Ramos (cell line): ENCODE measurements around the gene PTPRH.

Experiments
- in situ Hi-C: fragments of 300-500 bp; cut with MboI; formaldehyde crosslinking; loops from one replicate; pipeline ENCODE4 v1.14.3; 2022; ENCODE audit warnings: low sequenced_read_pairs; ENCODE audit not compliant: unreplicated experiment

The PTPRH gene

DNA sequence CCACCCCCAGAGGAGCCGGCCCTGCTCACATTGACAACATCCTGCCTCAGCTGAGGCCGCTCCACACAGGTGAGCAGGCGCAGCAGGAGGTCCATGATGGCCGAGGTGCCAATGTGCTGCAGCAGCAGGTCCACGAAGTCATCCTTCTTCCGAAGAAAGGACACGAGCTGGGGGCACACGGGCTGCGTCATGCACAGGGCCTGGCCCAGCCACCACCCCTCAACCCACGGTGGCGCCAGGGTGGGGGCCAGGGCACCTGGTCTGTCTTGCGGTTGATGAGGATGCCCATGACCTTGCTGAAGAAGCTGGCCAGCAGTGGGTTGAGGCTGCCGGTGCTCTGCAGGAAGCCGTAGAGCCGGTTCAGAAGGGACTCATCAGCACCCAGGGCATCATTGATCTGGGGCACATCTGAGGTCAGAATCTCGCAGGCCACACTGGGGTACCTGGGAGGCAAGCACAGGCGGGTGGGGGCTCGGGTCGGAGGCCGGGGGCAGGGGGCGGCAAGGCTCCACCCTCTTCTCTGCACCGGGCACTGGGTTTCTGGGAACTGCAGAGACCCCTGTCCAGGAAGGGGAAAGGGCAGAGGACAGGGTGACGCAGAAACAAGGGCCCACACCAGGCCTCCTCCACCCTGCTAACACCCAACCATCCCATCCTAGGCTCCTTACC, 36.1 kb upstream of the PTPRH start:
- in situ Hi-C loops, result no loop called here

DNA sequence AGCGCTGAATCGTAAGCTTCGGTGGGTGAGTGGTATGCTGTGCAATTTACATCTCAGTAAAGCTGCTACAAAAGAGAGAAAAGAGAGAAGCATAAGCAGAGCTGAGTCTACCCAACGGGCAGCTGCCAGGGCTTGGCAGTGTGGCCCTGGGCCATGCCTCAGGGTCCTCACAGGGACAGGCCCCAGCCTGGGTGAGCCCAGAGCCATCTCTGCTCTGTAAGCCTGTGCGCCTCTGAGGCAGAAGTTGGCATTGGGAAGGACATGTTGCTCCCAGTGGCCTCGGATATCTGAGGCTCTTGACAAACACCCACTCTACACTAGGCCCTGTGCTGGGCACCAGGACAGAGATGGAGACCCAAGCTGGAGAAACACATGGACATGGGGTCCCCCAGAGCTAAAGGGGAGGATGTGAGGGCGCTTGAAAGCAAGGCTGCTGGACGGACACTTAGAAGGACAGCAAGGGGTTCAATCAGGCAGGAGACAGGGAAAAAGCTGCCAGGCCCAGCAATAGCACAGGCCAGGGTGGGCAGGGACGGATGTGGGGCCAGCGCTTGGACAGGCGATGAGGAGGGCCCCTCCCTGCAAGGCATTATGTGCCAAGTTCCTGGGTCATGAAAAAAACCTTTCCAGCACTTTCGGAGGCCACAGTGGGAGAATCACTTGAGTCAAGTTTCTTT, 34.8 kb upstream of the PTPRH start:
- in situ Hi-C loops, result no loop called here

DNA sequence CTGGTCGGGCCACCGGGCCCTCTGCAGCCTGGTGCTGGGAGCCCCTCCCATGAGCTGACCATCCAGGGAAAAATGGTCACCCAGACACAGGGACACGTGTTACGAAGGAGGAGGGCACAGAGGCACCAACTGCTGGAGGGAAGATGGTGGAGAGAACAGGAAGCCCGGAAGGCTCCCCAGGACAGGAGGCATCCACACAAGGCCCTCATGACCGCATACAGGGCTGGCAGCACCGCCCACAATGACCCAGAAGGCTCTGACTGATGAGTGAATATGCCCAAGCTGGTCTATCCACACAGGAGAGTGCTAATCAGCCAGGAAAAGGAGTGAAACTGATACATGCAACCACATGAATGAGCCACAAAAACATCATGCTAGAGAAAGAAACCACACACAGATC, 33.2 kb upstream of the PTPRH start:
- in situ Hi-C loops, result no loop called here

DNA sequence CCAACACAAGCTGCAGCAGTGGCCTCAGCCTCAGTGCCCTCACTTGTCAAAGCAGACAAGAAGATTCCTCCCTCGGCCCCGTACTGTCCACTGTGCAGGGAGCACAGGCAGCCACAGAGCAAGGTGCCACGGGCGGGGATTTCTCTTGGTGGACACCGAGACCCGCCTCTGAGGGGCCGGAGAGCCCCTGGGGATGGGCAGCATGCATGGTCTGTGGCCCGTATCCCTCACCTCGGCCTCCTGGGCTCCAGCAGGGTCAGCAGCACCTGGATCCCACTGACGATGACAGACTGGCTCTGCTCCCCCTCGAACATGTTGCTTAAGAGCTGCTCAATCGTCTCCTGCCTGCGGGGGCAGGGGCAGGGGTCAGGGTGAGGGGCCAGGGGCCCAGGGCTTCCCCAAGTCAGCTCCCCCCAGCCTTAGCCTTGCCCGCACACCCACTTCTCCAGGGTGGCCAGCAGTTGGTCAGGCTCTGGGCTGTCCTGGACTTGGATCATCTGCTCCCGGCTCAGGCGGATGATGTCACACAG, 32.7 kb upstream of the PTPRH start:
- in situ Hi-C loops, result no loop called here

DNA sequence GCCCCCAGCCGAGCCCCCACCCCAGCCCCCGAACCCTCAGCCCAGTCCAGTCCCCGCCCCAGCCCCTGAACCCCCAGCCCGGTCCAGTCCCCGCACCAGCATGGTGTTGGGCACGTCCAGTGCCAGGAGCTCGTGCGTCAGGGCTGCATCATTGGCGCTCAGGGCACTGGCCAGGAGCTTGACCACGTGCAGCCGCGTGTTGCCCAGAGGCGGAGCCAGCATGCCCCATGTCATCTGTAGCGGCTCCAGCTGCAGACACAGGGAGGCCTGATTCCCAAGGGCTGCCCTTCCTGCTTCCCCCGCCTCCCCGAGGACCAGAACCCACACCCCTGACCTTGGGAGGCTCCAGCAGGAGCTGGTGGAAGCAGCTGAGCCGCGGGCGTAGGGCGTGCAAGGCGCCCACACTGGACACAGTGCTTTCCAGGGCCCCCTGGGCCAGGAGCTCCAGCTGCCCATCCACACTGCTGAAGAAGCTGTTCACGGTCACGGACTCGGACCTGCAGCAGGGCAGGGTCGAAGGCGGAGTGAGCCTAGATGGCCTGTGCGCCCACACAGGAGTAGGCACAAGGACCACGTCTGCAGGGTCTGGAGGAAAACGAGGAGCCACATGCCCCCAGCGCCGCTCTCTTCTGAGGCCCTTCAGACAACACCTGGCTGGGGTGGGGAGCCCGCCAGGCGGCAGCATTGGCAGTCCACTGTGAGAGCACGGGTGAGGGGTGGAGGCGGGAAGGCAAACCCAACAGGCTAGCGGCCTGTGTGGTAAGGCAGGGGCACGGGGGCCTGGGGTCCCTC, 32.0 kb upstream of the PTPRH start:
- in situ Hi-C loops, result no loop called here

DNA sequence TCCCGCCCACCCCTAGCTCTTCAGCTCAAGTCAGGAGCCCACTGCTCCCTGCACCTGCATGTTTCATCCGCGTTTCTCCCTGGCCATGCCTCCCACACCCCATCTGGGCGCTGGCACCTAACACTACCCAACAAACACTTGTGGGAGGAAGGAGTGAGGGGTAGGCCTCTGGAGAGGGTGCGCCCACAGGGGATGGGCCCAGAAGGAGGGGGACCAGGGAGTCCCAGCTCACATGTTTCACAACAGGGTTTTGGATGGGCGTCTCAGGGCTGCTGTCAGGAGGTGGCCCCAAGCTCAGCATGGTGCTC, 31.4 kb upstream of the PTPRH start:
- in situ Hi-C loops, result no loop called here

DNA sequence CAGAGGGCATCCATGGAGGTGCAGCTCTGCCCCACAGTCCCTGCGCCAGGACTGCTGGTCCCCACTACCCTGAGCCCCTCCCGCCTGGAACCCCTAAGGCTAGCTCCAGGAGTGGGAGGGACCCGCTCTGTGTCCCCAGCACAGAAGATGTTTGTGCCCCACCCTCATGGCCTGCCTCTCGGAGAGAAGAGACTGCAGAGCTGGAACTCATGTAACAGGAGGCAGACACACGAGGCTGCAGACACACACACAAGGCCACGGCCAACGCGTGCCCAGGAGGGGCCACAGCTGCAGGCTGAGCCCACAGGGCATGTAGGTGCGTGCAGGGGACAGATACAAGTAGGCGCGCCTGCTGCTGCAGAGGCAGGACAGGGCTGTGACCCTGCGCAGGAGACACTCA, 29.7 kb upstream of the PTPRH start:
- in situ Hi-C loops, result no loop called here

DNA sequence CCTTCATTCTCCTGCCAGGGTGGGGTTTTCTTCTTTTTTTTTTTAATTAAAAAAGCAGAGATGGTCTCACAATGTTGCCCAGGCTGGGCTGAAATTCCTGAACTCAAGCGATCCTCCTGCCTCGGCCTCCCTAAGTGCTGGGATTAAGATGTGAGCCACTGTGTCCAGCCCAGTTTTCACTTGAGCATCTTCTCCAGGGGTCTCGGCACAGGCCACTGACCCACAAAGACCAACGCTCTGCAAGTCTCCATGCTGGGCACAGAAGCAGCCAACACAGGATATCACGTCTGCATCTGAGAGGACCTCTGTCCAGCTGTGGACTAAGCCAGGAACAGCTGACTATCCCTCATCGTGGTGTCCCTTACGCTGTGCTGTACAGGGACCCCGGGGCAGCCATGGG, 28.7 kb upstream of the PTPRH start:
- in situ Hi-C loops, result no loop called here

DNA sequence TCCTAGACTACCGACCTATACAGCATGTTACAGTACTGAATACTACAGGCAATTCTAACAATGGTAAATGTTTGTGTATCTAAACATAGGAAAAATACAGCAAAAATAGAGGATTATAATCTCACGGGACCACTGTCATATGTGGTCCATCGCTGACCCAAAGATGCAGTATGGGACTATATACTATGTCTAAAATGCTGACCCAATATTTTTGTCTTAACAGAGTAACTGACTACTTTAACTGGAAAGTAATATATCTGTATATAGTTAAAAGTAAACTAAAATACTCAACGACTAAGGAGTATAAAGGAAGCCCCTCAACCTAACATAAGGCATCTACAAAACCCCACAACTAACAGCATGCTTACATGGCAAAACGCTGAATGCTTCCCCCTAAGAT, 23.7 kb upstream of the PTPRH start:
- in situ Hi-C loops, result no loop called here

DNA sequence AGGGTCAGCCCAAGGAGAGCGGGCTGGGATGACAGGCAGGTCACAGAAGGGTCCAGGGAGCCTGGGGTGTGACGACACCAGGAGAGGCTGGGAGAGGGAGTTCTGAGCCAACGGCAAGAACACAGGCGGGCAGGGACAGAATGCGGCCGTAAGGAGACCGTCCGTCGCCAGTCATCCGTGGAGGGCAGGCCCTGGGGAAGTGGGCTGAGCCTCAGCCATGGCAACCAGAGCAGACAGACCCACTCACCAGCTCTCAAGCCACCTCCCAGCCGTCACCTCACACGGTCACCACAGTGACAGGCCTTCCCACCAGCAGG, 22.9 kb upstream of the PTPRH start:
- in situ Hi-C loops, result no loop called here

DNA sequence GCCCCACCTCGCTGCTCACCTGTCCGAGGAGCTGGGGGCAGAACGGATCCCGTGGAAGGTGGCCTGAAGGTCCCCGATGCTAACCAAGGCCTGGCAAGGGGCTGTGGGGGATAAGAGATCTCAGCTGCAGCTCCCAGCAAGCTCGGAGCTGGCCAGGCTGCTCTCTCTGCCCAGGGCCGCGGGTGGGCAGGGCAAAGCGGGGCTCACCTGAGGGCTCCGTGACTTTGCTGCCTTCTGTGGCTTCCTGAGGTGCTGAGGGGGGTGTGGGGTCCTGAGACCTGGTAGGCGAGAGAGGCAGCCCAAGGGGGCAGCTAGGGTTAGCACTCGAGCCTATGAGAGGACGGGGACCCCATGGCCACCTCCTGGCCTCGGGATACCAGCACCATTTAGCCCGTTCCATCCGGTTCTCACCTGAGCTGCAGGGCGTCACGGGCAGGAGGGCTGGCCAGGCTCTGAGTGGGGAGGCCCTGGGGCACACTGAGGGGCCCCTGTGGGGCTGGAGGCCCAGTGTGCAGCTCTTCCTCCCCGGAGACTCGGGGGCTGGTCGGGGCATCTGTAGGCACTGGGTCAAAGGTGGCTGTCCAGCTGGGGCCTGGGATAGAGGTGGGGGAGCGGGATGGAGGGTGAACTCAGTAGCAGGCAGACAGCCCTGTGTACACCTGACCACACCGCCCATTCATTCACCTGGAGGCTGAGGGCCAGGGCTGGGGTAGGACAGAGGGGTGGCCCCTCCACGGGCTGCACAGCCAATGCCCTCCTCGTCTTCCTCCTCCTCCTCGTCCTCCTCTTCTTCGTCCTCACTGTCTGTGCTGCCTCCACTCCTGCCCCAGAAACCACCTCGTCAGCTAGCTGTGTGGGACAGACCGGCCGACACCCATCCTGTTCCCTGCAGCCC, 22.3 kb upstream of the PTPRH start:
- in situ Hi-C loops, result no loop called here

DNA sequence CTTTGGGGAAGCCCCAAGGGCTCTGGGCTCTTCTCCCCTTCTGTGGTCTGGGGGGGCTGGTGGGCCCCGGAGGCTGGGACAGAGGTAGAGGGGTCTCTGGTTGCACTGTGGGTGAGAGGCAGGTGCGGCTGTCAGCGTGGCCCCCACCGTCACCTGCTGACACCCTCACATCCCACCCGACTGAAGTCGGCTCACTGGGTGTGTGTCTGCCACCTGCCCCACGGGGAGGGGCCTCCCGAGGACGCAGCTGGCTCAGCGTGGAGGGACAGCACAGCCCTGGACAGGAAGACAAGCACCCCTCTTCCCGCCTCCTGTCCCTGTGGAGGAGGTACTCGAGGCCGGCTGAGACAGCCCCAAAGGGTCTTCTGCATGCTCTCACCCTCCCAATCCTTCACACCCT, 21.5 kb upstream of the PTPRH start:
- in situ Hi-C loops, result no loop called here

DNA sequence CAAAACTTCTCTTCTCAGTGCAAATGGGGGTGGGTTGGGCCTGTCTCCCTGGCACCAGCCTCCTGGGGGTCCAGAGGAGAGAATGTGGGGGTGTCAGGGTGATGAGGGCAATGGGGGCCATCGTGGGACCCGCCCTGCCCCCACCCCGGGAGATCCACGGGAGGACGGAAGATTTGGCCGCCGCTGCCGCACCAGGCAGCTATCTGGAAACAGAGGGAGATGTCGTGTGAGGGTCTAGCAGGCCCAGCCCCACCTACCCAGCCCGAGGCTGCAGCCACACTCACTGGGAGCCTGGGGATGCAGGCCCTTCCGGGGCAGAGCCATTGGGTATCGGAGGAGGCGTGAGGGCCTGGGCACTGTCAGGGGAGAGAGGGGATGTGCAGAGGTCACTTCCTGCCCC, 21.0 kb upstream of the PTPRH start:
- in situ Hi-C loops, result no loop called here

DNA sequence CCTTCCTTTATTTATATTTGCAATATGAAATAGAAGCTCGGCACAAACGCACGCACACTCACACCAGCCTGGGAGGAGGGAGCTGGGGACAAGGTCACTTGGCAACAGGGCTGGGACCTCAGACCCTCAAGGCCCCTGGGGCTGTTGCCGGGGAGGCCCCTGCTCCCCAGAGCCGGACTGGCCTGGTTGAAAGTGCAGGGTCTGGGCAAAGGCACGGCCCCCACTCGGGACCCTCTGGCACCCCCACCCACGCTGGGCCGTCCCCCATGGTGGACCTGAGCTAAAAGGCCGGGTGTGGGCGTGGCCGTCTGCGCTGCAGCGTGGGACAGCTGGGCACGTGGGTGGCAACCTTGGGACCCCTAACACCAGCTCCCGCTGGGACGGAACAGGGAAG, 20.5 kb upstream of the PTPRH start:
- in situ Hi-C loops, result no loop called here

DNA sequence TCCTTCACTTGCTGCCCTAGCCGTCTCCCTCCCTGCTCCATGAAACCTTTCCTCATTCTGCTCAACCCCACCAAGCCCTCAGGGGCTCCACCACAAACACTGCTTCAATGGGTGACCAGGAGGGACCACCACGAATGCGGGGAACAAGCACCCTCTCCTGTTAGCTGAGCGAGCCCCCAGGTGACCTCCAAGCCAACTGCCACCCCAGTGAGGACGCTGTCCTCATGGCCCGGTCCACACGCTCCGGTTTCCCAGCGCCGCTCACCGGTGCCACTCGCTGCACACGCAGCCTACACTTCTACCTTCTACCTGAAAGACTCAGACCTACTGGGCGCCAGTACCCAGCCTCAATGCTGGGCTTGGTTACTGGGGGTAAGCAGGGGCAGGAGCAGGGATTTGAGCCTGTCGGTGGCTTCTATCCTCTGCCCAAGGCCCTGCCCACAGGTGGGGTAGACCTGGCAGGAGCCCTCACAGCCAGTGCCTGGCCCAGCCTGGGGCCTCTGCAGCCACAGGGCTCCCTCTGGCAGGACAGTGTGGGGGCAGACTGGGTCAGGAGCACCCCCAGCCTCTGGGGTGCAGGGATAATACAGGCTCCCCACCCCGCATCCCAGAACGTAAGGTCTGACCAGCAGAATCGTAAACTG, 20.0 kb upstream of the PTPRH start:
- in situ Hi-C loops, result no loop called here

DNA sequence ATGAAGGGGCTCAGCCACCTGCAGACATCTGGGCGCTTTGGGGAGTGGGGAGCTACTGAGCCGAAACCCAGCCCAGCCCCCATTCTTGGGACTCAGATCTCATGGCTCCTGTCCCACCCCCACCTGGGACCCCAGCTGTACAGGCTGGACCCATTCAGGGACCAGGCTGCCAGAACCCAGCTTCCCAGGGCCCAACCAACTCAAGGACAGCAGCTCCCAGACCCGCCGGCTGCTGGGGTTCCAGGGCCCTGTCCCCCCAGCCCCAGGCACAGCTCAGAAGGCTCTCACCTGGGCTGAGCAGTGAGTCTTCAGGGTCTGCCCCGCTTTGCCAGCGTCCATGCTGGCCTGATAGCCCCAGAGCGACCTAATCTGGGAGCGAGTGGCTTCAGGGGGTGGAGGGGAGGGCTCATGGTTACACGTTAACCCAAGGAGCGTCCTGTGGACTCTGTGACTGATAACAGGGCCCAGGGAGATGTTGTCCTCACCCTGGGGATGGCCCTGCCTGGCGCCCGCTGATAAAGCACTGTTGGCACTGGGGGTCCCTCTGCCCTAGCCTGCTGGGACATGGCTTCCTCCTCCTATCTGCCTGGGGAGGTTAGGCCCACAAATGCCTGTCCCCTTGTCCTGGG, 19.2 kb upstream of the PTPRH start, which contains the start of gene TMEM86B:
TSS of gene TMEM86B (minus strand) at position 361 of the 629 bp plus-strand sequence. CDS start at position 339, 22 bp downstream.
- in situ Hi-C loops, result no loop called here

DNA sequence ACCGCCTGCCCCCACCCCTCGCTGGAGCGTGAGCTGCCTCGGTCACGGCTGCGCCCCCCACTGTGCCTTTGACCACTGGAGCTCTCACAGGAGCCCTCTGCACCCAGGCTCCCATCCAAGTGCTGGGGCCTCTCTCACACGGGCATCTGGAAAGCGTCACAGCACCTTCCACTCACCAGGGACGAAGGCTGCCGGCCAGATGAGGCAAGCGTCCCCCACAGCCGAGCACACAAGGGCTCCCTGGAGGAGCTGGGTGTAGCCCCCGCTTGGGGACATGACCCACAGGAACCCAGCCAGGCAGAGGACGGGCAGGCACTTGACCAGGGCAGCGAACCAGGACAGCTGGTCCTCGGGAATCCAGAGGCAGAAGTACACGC, 18.7 kb upstream of the PTPRH start:
- in situ Hi-C loops, result no loop called here

DNA sequence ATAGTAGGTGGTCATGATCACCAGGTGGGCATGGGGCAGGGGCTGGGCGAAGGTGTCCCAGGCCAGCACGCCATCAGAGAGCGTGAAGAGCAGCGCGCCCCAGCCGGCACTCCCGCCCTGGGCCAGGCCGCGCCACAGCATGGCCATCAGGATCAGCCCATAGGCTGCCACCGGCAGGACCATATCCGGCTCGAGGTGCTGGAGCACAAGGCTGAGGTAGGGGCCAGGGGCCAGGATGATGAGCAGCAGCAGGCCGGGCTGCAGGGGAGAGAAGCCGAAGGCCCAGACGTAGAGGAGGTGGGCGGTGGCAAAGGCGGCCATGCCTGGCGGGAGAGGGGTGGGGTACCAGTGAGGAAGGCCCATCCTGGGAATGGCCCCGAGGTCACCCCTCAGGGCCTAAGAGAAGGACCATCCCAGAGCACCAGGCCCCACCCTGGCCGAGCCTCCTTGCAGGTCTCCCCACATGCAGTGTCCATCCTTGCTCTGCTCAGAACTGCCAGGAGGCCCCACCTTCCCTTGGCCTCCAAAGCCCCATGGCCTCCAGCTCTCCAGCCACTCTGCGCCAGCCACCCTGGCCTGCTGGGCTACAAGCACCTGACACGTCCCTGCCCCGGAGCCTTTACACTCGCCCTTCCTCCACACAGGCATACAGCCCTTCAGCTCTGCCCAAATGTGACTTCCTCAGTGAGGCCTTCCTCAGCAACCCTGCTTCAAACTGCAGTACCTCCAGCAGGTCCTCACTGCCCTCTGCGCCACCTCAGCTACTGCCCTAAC, 18.1 kb upstream of the PTPRH start:
- in situ Hi-C loops, result no loop called here

DNA sequence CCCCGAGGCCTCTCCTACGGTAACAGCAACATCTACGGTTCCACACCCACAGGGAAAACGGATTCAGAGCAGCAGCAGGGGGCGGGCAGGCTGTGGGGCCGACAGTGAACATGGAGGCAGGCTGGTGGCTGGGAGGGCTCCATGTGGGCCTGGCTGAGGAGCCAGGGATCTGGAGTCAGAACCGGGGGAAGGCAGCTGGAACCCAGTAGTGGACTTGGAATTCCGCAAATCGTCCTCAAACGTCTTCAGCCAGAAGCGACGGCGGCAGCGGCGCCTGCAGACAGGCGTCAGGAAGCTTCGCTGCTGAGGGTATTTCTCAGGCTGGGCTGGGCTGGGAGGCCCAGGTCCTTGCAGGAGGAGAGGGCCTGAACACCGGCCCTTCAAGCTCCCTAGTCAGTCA, 17.5 kb upstream of the PTPRH start:
- in situ Hi-C loops, result no loop called here
